ENCODE measurements around the gene ITSN2.

GRCh38 chr2:24205131-24205530, 155.2 kb downstream of the ITSN2 start:
- TF ChIP-seq POLR2AphosphoS5 (IDR thresholded peaks at IDR 0.05; ENCODE audit: low read depth, low read length) (no peak), POLR2A (IDR thresholded peaks at IDR 0.05; ENCODE audit: low read depth, low read length) (no peak), TAF1 (IDR thresholded peaks at IDR 0.05; ENCODE audit: borderline replicate concordance, low read depth, low read length) (no peak)

Data from GM12892 (cell line).